ENCODE measurements around the gene CPA4. TPM values are rescaled to one million over a fixed set of nuclear protein-coding genes. Genes with fewer than 3 reads are reported as not detected.

Gene CPA4
- total RNA-seq, 1 donor from 2014 or later, result 10.3 TPM

GRCh38 chr7:130364451-130364850 lies 71.5 kb downstream of the CPA4 start:
- peaks cover 16% of the 10 kb centered on the region for H3K9me3 Mint-ChIP-seq (ENCODE audit: low read depth)
- H3K4me3 Mint-ChIP-seq (ENCODE audit: unreplicated experiment), result no peak overlapping the region

GRCh38 chr7:130365088-130365487 lies 72.1 kb downstream of the CPA4 start:
- Mint-ChIP-seq H3K36me3 (ENCODE audit: low read depth) (peaks cover 6% of the 10 kb centered on the region), H3K9me3 (ENCODE audit: low read depth) (peaks cover 11% of the 10 kb centered on the region), H3K4me3 (ENCODE audit: unreplicated experiment) (no peak overlapping the region), H3K27ac (ENCODE audit: unreplicated experiment) (peak overlapping the region; percentile 20), H3K4me1 (ENCODE audit: low read depth) (peaks cover 47% of the 10 kb centered on the region), H3K27me3 (ENCODE audit: low read depth) (no peaks in the 10 kb centered on the region)
- DNase-seq (ENCODE audit: low spot score), result peak; percentile 14
- TF ChIP-seq CTCF (IDR thresholded peaks at IDR 0.05), result no peak

More at GRCh38 chr7:130364451-130364850, 71.5 kb downstream of the CPA4 start:
- DNase-seq (ENCODE audit: low spot score), result peak; percentile 22
- Mint-ChIP-seq H3K27me3 (ENCODE audit: low read depth) (no peaks in the 10 kb centered on the region), H3K36me3 (ENCODE audit: low read depth) (peaks cover 9% of the 10 kb centered on the region), H3K4me1 (ENCODE audit: low read depth) (peaks cover 41% of the 10 kb centered on the region), H3K27ac (ENCODE audit: unreplicated experiment) (no peak overlapping the region)
- no peak for TF ChIP-seq CTCF (IDR thresholded peaks at IDR 0.05)

- H3K27me3 Mint-ChIP-seq (ENCODE audit: low read depth), result no peaks in the 10 kb centered on the region
- peaks cover 52% of the 10 kb centered on the region for H3K4me1 Mint-ChIP-seq (ENCODE audit: low read depth)
- DNase-seq (ENCODE audit: low spot score), result peak; percentile 57
- TF ChIP-seq CTCF (IDR thresholded peaks at IDR 0.05), result no peak
- H3K36me3 Mint-ChIP-seq (ENCODE audit: low read depth), result no peaks in the 10 kb centered on the region
- H3K9me3 Mint-ChIP-seq (ENCODE audit: low read depth), result peaks cover 4% of the 10 kb centered on the region
- H3K4me3 Mint-ChIP-seq (ENCODE audit: unreplicated experiment), result no peak overlapping the region
- H3K27ac Mint-ChIP-seq (ENCODE audit: unreplicated experiment), result no peak overlapping the region
These were observed 72.8 kb downstream of the CPA4 start for GRCh38 chr7:130365511-130366441.

GRCh38 chr7:130366564-130366963 lies 73.6 kb downstream of the CPA4 start:
- no peaks in the 10 kb centered on the region for H3K9me3 Mint-ChIP-seq (ENCODE audit: low read depth)
- no peaks in the 10 kb centered on the region for H3K36me3 Mint-ChIP-seq (ENCODE audit: low read depth)
- DNase-seq (ENCODE audit: low spot score), result peak; percentile 13
- no peak overlapping the region for H3K4me3 Mint-ChIP-seq (ENCODE audit: unreplicated experiment)
- TF ChIP-seq CTCF (IDR thresholded peaks at IDR 0.05), result no peak
- H3K27ac Mint-ChIP-seq (ENCODE audit: unreplicated experiment), result no peak overlapping the region
- H3K4me1 Mint-ChIP-seq (ENCODE audit: low read depth), result peaks cover 58% of the 10 kb centered on the region
- H3K27me3 Mint-ChIP-seq (ENCODE audit: low read depth), result no peaks in the 10 kb centered on the region

- H3K36me3 Mint-ChIP-seq (ENCODE audit: low read depth), result no peaks in the 10 kb centered on the region
- H3K4me3 Mint-ChIP-seq (ENCODE audit: unreplicated experiment), result no peak overlapping the region
- peaks cover 4% of the 10 kb centered on the region for H3K9me3 Mint-ChIP-seq (ENCODE audit: low read depth)
- peaks cover 64% of the 10 kb centered on the region for H3K4me1 Mint-ChIP-seq (ENCODE audit: low read depth)
- peak; percentile 36 for DNase-seq (ENCODE audit: low spot score)
- H3K27me3 Mint-ChIP-seq (ENCODE audit: low read depth), result no peaks in the 10 kb centered on the region
- TF ChIP-seq CTCF (IDR thresholded peaks at IDR 0.05), result no peak
- H3K27ac Mint-ChIP-seq (ENCODE audit: unreplicated experiment), result no peak overlapping the region
These were observed 74.3 kb downstream of the CPA4 start for GRCh38 chr7:130367088-130367755.
